Activated T-helper 2 cell treated with anti-CD3 and anti-CD28 coated beads, Interferon-gamma antibody, Interleukin-2, Interleukin-4, amounts not matched to agents 10 μg/mL and 5 μg/mL and 100 μg/mL, durations not matched to agents 14 hours and 24 hours and 36 hours (primary cell): ENCODE data around the gene SPSB1. TPM values are rescaled to one million over a fixed set of nuclear protein-coding genes. Genes with fewer than 3 reads are reported as not detected.

Source experiments
- DNase-seq: peaks from one replicate; pipeline ENCODE4 v3.0.0; 2021; ENCODE audit warnings: low spot score
- H3K27ac Mint-ChIP-seq: one replicate; pipeline ENCODE4 v1.8.0; 2021; ENCODE audit warnings: mixed read lengths
- H3K27me3 Mint-ChIP-seq: one replicate; pipeline ENCODE4 v1.8.0; 2021; ENCODE audit warnings: low read depth, mixed read lengths
- H3K36me3 Mint-ChIP-seq: one replicate; pipeline ENCODE4 v1.8.0; 2021; ENCODE audit warnings: low read depth, mixed read lengths
- H3K4me1 Mint-ChIP-seq: one replicate; pipeline ENCODE4 v1.8.0; 2021; ENCODE audit warnings: low read depth, mixed read lengths
- H3K4me3 Mint-ChIP-seq: one replicate; pipeline ENCODE4 v1.8.0; 2021; ENCODE audit warnings: low read depth, mild to moderate bottlenecking, moderate library complexity, mixed read lengths
- H3K9me3 Mint-ChIP-seq: one replicate; pipeline ENCODE4 v1.8.0; 2021; ENCODE audit warnings: mixed read lengths
- intact Hi-C: fragments of 100-400 bp; cut with micrococcal nuclease; formaldehyde crosslinking; loops from one replicate; pipeline ENCODE4 v1.15.1; 2023
- total RNA-seq: library from RNA; stranded (reverse); gene quantifications from 2 replicates; pipeline ENCODE4 v1.2.3, GENCODE V29; 2022

SPSB1 gene
- total RNA-seq, 1 donor from 2014 or later = 7.5 TPM

GRCh38 chr1:9263984-9264872, 28.5 kb upstream of the SPSB1 start:
- DNase-seq = no peak
- H3K27ac Mint-ChIP-seq = no peak overlapping the region
- H3K9me3 Mint-ChIP-seq = peaks cover 12% of the 10 kb centered on the region
- H3K4me3 Mint-ChIP-seq = no peak overlapping the region
- peaks cover 5% of the 10 kb centered on the region for H3K4me1 Mint-ChIP-seq
- intact Hi-C loops = no loop called here
- H3K27me3 Mint-ChIP-seq = no peaks in the 10 kb centered on the region
- peaks cover 37% of the 10 kb centered on the region for H3K36me3 Mint-ChIP-seq

- intact Hi-C loops = no loop called here
Observed at GRCh38 chr1:9265037-9265436, 27.7 kb upstream of the SPSB1 start.

GRCh38 chr1:9265968-9266367, 26.7 kb upstream of the SPSB1 start:
- no peak overlapping the region for H3K27ac Mint-ChIP-seq
- H3K27me3 Mint-ChIP-seq = no peaks in the 10 kb centered on the region
- DNase-seq = no peak
- intact Hi-C loops = no loop called here
- H3K4me1 Mint-ChIP-seq = peaks cover 5% of the 10 kb centered on the region
- peaks cover 24% of the 10 kb centered on the region for H3K36me3 Mint-ChIP-seq
- H3K4me3 Mint-ChIP-seq = no peak overlapping the region
- no peaks in the 10 kb centered on the region for H3K9me3 Mint-ChIP-seq

More at GRCh38 chr1:9265037-9265436, 27.7 kb upstream of the SPSB1 start:
- Mint-ChIP-seq H3K27ac (no peak overlapping the region), H3K27me3 (no peaks in the 10 kb centered on the region), H3K36me3 (peaks cover 33% of the 10 kb centered on the region), H3K9me3 (peaks cover 5% of the 10 kb centered on the region), H3K4me1 (peaks cover 5% of the 10 kb centered on the region), H3K4me3 (no peak overlapping the region)
- DNase-seq = no peak

- intact Hi-C loops = loop anchor here (1.0 kb wide), 2 partner anchors 189 to 224 kb away; no protein-coding TSS in a partner anchor
- Mint-ChIP-seq H3K9me3 (no peaks in the 10 kb centered on the region), H3K4me1 (peaks cover 5% of the 10 kb centered on the region), H3K27ac (no peak overlapping the region), H3K36me3 (peaks cover 17% of the 10 kb centered on the region), H3K4me3 (no peak overlapping the region), H3K27me3 (no peaks in the 10 kb centered on the region)
- no peak for DNase-seq
Observed at GRCh38 chr1:9267352-9267686, 25.4 kb upstream of the SPSB1 start.

GRCh38 chr1:9267827-9268581, 24.7 kb upstream of the SPSB1 start:
- intact Hi-C loops = loop anchor here (1.0 kb wide), 2 partner anchors 188 to 223 kb away; no protein-coding TSS in a partner anchor
- H3K4me1 Mint-ChIP-seq = peaks cover 5% of the 10 kb centered on the region
- no peak overlapping the region for H3K4me3 Mint-ChIP-seq
- DNase-seq = no peak
- peaks cover 17% of the 10 kb centered on the region for H3K36me3 Mint-ChIP-seq
- no peaks in the 10 kb centered on the region for H3K9me3 Mint-ChIP-seq
- H3K27ac Mint-ChIP-seq = no peak overlapping the region
- H3K27me3 Mint-ChIP-seq = no peaks in the 10 kb centered on the region

GRCh38 chr1:9269078-9269501, 23.6 kb upstream of the SPSB1 start:
- H3K27ac Mint-ChIP-seq = no peak overlapping the region
- no peak for DNase-seq
- intact Hi-C loops = no loop called here
- no peaks in the 10 kb centered on the region for H3K9me3 Mint-ChIP-seq
- H3K4me3 Mint-ChIP-seq = no peak overlapping the region
- H3K4me1 Mint-ChIP-seq = peaks cover 5% of the 10 kb centered on the region
- peaks cover 17% of the 10 kb centered on the region for H3K36me3 Mint-ChIP-seq
- no peaks in the 10 kb centered on the region for H3K27me3 Mint-ChIP-seq

GRCh38 chr1:9269721-9270120, 23.0 kb upstream of the SPSB1 start:
- Mint-ChIP-seq H3K4me1 (peaks cover 5% of the 10 kb centered on the region), H3K27me3 (no peaks in the 10 kb centered on the region), H3K9me3 (no peaks in the 10 kb centered on the region), H3K27ac (no peak overlapping the region), H3K36me3 (peaks cover 16% of the 10 kb centered on the region), H3K4me3 (no peak overlapping the region)
- intact Hi-C loops = no loop called here
- DNase-seq = no peak

GRCh38 chr1:9270290-9270883, 22.3 kb upstream of the SPSB1 start:
- H3K36me3 Mint-ChIP-seq = peaks cover 9% of the 10 kb centered on the region
- no peaks in the 10 kb centered on the region for H3K27me3 Mint-ChIP-seq
- H3K4me3 Mint-ChIP-seq = no peak overlapping the region
- H3K4me1 Mint-ChIP-seq = peaks cover 10% of the 10 kb centered on the region
- DNase-seq = no peak
- no peaks in the 10 kb centered on the region for H3K9me3 Mint-ChIP-seq
- no peak overlapping the region for H3K27ac Mint-ChIP-seq
- intact Hi-C loops = no loop called here

GRCh38 chr1:9271283-9271682, 21.4 kb upstream of the SPSB1 start:
- Mint-ChIP-seq H3K27ac (no peak overlapping the region), H3K4me1 (peaks cover 18% of the 10 kb centered on the region), H3K9me3 (no peaks in the 10 kb centered on the region), H3K4me3 (no peak overlapping the region), H3K36me3 (peaks cover 4% of the 10 kb centered on the region), H3K27me3 (no peaks in the 10 kb centered on the region)
- DNase-seq = no peak
- intact Hi-C loops = no loop called here

- no peaks in the 10 kb centered on the region for H3K27me3 Mint-ChIP-seq
- H3K4me1 Mint-ChIP-seq = peaks cover 17% of the 10 kb centered on the region
- H3K9me3 Mint-ChIP-seq = no peaks in the 10 kb centered on the region
- no peak overlapping the region for H3K4me3 Mint-ChIP-seq
- H3K36me3 Mint-ChIP-seq = peaks cover 4% of the 10 kb centered on the region
- intact Hi-C loops = no loop called here
- DNase-seq = no peak
- H3K27ac Mint-ChIP-seq = no peak overlapping the region
Observed at GRCh38 chr1:9271861-9272595, 20.7 kb upstream of the SPSB1 start.

GRCh38 chr1:9273177-9273576, 19.5 kb upstream of the SPSB1 start:
- intact Hi-C loops = no loop called here
- no peak overlapping the region for H3K4me3 Mint-ChIP-seq
- no peaks in the 10 kb centered on the region for H3K27me3 Mint-ChIP-seq
- no peak for DNase-seq
- peaks cover 15% of the 10 kb centered on the region for H3K4me1 Mint-ChIP-seq
- no peak overlapping the region for H3K27ac Mint-ChIP-seq
- peaks cover 4% of the 10 kb centered on the region for H3K36me3 Mint-ChIP-seq
- H3K9me3 Mint-ChIP-seq = no peaks in the 10 kb centered on the region

GRCh38 chr1:9275161-9275560, 17.5 kb upstream of the SPSB1 start:
- Mint-ChIP-seq H3K36me3 (peaks cover 7% of the 10 kb centered on the region), H3K4me3 (no peak overlapping the region), H3K27me3 (no peaks in the 10 kb centered on the region), H3K27ac (no peak overlapping the region), H3K4me1 (peaks cover 30% of the 10 kb centered on the region), H3K9me3 (no peaks in the 10 kb centered on the region)
- intact Hi-C loops = loop anchor here (1.0 to 2.0 kb wide), 2 partner anchors 18 to 40 kb away; partner anchors contain the start of gene SPSB1
- no peak for DNase-seq
